ENCODE data around the gene CCDC185. TPM values are rescaled to one million over a fixed set of nuclear protein-coding genes. Genes with fewer than 3 reads are reported as not detected.

The CCDC185 gene
- total RNA-seq = not detected

- Histone ChIP-seq H3K4me3 (peak within 1 kb of the TSS; percentile 12 to 70 (median 46)), H3K4me1 (no peaks in the 10 kb centered on the region), H3K27me3 (no peaks in the 10 kb centered on the region), H3K27ac (no peak within 1 kb of the TSS), H3K9me3 (peaks cover 3 to 4% of the 10 kb centered on the region in 2 donors), H3K36me3 (no peaks in the 10 kb centered on the region)
- DNase-seq (ENCODE audit: low spot score in 2 of 2) = no peak
- intact Hi-C loops (cut with DNase I; ENCODE audit: low total_unique reads) = no loop called here
- TF ChIP-seq POLR2AphosphoS5 (IDR thresholded peaks at IDR 0.05) (no peak), CTCF (IDR thresholded peaks at IDR 0.05) (no peak), POLR2A (IDR thresholded peaks at IDR 0.05) (no peak)
Observed at GRCh38 chr1:223393275-223394214, at the start of gene CCDC185. TSS of gene CCDC185 (plus strand) at chr1:223393415. CDS start at chr1:223393476, 61 bp downstream.

GRCh38 chr1:223343692-223344091 is 49.5 kb upstream of the CCDC185 start:
- Histone ChIP-seq H3K27me3 (no peaks in the 10 kb centered on the region), H3K4me1 (no peaks in the 10 kb centered on the region), H3K9me3 (no peaks in the 10 kb centered on the region), H3K36me3 (no peaks in the 10 kb centered on the region), H3K4me3 (no peak overlapping the region), H3K27ac (no peak overlapping the region)
- intact Hi-C loops (cut with DNase I; ENCODE audit: low total_unique reads) = no loop called here
- no peak for DNase-seq (ENCODE audit: low spot score in 2 of 2)
- TF ChIP-seq POLR2AphosphoS5 (IDR thresholded peaks at IDR 0.05) (no peak), CTCF (IDR thresholded peaks at IDR 0.05) (no peak), POLR2A (IDR thresholded peaks at IDR 0.05) (no peak)

GRCh38 chr1:223344491-223344890 is 48.7 kb upstream of the CCDC185 start:
- H3K27me3 ChIP-seq = no peaks in the 10 kb centered on the region
- H3K4me1 ChIP-seq = no peaks in the 10 kb centered on the region
- no peak overlapping the region for H3K27ac ChIP-seq
- TF ChIP-seq POLR2A (IDR thresholded peaks at IDR 0.05) (no peak), POLR2AphosphoS5 (IDR thresholded peaks at IDR 0.05) (no peak), CTCF (IDR thresholded peaks at IDR 0.05) (no peak)
- no peak for DNase-seq (ENCODE audit: low spot score in 2 of 2)
- no peaks in the 10 kb centered on the region for H3K9me3 ChIP-seq
- intact Hi-C loops (cut with DNase I; ENCODE audit: low total_unique reads) = no loop called here
- H3K36me3 ChIP-seq = no peaks in the 10 kb centered on the region
- no peak overlapping the region for H3K4me3 ChIP-seq

GRCh38 chr1:223345720-223346119 is 47.5 kb upstream of the CCDC185 start:
- H3K4me3 ChIP-seq = no peak overlapping the region
- DNase-seq (ENCODE audit: low spot score in 2 of 2) = no peak
- TF ChIP-seq POLR2AphosphoS5 (IDR thresholded peaks at IDR 0.05) (no peak), POLR2A (IDR thresholded peaks at IDR 0.05) (no peak), CTCF (IDR thresholded peaks at IDR 0.05) (no peak)
- intact Hi-C loops (cut with DNase I; ENCODE audit: low total_unique reads) = no loop called here
- no peaks in the 10 kb centered on the region for H3K9me3 ChIP-seq
- H3K27me3 ChIP-seq = no peaks in the 10 kb centered on the region
- no peaks in the 10 kb centered on the region for H3K4me1 ChIP-seq
- no peak overlapping the region for H3K27ac ChIP-seq
- H3K36me3 ChIP-seq = no peaks in the 10 kb centered on the region

- DNase-seq (ENCODE audit: low spot score in 2 of 2) = no peak
- intact Hi-C loops (cut with DNase I; ENCODE audit: low total_unique reads) = no loop called here
- Histone ChIP-seq H3K4me3 (no peak overlapping the region), H3K9me3 (no peaks in the 10 kb centered on the region), H3K27ac (no peak overlapping the region), H3K4me1 (no peaks in the 10 kb centered on the region), H3K36me3 (no peaks in the 10 kb centered on the region), H3K27me3 (no peaks in the 10 kb centered on the region)
- TF ChIP-seq POLR2A (IDR thresholded peaks at IDR 0.05) (no peak), CTCF (IDR thresholded peaks at IDR 0.05) (no peak), POLR2AphosphoS5 (IDR thresholded peaks at IDR 0.05) (no peak)
Observed at GRCh38 chr1:223346311-223346710, 46.9 kb upstream of the CCDC185 start.
